Measurements from ENCODE around the gene ADAMTSL2.

ADAMTSL2 gene

GRCh38 chr9:133576875-133577736 lies 42.6 kb downstream of the ADAMTSL2 start:
- DNase-seq: no peak

GRCh38 chr9:133577737-133578112 lies 43.2 kb downstream of the ADAMTSL2 start:
- DNase-seq: no peak

- no peak for DNase-seq
Observed at GRCh38 chr9:133578524-133579441, 44.3 kb downstream of the ADAMTSL2 start.

DNA sequence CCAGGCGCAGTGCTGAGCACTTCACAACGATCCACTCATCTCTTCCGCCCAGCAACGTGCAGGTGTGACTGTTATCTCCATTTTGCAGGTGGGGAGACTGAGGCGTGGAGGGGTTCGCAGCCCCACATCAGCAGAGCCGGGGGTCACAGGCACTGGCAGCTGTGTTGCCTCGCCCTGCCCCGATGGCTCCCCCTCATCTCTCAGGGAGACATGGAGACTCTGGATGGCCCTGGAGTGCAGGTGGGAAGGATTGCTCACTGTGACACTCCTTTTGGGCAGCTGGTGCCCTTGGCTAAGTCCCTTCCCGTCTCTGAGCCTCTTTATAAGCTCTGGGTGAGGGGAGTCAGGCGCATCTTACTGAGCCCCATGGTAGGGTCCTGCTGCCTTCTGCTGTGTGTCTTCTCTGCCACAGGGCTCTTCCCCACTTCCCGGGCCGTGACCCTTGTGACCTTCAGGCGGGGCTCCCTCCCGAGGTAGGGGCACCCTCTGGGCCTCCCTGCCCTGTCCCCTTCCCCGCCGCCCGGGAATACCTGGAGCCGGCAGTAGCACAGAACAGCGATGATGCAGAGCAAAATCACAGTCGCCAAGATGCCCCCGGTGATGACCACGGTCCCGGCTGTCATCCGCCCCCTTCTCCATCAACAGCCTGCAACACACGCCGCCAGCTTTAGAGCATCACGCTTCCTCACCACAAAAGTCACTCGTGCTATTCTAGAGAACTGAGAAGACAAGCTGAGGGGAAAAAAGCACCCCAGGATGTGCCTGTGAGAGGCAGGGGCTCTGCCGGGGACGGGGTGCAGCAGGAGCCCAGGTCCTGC lies 45.3 kb downstream of the ADAMTSL2 start:
- no peak for DNase-seq

DNA sequence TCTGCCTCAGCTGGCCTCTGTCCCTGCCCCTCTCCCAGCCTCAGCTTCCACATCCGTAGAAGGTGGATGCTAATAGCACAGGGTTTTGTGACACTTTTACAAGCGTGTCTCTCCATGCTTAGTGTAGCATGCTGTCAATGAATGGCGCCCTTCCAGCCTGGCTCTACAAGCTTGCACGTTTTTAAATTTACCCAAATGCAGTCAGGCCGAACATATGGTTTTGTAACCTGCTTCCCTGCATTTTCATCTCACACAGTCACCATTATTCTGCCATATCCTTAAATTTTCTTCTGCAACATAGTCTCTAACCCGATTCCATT lies 45.9 kb downstream of the ADAMTSL2 start:
- no peak for DNase-seq

GRCh38 chr9:133581011-133581410 lies 46.5 kb downstream of the ADAMTSL2 start:
- no peak for DNase-seq

DNA sequence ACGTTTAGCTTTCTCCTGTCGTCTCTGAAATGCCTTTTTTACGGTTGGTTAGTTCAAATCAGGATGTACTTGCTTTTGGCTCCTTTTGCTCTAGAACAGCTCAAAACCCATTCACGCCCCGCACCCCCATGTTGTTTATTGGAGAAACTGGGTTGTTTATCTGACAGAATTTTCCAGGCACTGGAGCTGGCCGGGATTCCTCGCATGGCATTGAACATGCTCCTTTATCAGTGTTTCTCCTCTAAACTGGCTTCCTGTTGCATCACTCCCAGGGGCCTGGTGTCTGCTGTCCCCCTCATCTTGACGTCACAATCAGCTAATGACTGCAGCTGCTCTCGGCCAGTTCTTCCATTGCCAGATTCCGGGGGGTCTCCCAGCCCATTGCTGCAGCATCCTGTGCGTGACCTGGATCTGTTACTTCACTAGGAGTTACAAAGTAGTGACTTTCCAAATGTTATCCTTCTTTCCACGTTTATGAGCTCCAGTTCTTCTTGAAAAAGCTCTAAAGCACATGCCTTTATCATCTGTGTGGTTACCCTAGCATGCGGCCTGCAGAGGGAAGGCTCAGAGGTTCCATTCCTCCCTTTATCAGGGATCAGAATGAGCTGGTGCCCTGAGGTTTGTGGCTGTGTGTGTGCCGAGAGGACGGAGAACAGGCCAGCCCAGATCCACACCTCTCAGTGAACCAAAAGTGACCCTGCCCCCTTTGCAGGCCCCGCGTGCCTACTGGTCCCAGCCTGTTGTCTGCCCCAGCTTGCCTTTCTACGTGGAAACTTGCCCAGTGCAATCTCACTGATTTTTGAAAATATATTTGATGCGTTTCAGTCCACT lies 47.2 kb downstream of the ADAMTSL2 start:
- DNase-seq: no peak

- no peak for DNase-seq
Observed at GRCh38 chr9:133582501-133583045, 48.1 kb downstream of the ADAMTSL2 start.

GRCh38 chr9:133583111-133583510 lies 48.6 kb downstream of the ADAMTSL2 start:
- no peak for DNase-seq

GRCh38 chr9:133583586-133583985 lies 49.1 kb downstream of the ADAMTSL2 start:
- DNase-seq: peak; percentile 9

DNA sequence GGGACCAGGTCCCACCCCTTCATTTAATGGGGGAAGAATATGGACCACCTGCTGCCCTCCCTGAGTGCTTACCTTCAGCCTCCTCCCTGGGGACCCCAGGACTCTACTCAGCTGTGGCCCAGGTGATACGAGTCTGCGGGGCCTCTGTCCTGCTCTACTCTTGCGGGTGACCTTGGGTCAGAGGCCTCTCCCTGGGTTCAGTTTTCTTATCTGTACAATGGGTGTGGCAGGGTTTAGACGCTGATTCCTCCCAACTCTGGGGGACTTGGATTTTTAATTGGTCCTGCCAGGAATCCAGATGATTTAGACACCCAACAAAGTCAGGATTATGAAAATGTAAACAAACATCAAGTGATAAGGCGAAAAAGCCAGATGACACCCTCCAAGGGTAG lies 49.7 kb downstream of the ADAMTSL2 start:
- DNase-seq: no peak

DNA sequence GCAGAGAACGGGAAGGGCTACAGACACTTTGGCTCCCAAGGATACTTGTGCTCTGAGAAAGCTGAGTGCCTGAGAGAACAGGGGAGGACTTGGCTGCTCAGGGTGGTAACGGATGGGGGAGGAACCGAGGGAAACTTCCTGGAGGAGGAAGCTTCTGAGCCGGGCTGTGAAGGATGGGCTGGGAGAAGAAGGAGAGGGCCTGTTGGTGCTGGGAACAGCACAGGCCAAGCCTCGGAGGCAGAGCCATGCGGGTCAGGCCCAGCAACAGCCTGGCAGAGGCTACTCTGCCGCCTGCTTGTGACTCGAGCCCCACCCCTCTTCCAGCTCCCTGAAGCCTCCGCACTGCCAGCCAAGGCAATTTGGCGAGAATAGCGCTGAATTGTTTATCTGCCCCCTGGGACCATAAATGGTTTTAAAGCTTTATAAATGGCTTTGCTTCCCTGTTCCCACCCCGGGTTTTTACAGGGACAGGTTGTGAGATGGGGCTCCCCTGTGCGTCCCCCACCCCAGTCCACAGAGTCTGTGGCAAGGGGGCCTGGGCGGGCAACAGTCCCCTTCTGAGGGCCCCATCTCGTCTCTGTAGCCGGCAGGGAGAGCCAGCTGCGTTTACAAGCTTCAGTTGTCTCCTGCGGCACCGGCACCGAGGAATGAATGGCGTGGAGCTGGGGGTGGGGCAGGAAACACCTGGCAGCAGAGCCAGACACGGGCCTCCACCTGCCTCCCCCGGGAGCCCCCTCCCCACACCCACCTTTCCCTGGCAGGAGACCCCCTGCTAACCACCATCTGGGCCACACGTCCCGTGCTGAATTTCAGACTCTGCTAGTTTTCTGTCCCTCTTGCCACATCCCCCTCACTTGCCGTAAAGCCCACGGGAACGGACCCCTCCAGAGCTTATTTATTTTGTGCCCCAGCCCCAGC lies 50.3 kb downstream of the ADAMTSL2 start:
- peak; percentile 69 for DNase-seq

- DNase-seq: peak; percentile 15
Observed at GRCh38 chr9:133585481-133586351, 51.2 kb downstream of the ADAMTSL2 start.

- no peak for DNase-seq
Observed at GRCh38 chr9:133587051-133587450, 52.5 kb downstream of the ADAMTSL2 start.

- DNase-seq: no peak
Observed at GRCh38 chr9:133587466-133587865, 53.0 kb downstream of the ADAMTSL2 start.

GRCh38 chr9:133589454-133590227 lies 55.1 kb downstream of the ADAMTSL2 start:
- no peak for DNase-seq

GRCh38 chr9:133590231-133590855 lies 55.8 kb downstream of the ADAMTSL2 start:
- DNase-seq: no peak

Measured in NCI-H774 (cell line).